Measurements from ENCODE around the gene BMP6.

DNA sequence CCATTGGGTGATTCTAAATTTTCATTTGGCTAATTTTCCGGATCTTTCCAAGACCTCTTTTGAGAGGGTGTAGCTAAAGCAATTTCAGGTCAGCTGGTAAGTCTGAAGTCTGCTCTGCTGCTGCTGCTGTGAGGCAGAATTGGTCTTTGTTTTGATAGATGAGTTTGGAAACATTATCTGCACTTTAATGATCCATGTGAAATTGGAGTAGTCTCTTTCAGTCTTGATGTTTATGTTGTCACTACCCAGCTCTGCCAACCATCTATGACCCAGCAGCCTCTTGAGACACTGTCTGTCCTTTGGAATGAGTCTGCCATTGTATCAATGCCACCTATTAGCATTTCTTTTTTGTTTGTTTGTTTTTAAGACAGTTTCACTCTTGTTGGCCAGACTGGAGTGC is 140.6 kb downstream of the BMP6 start:
- no peak for TF ChIP-seq CTCF (IDR thresholded peaks at IDR 0.05)
- TF ChIP-seq ZFX (IDR thresholded peaks at IDR 0.05; ENCODE audit: borderline replicate concordance): no peak

All from 22Rv1 (cell line).